ENCODE data around the gene DHRS9.

The DHRS9 gene

DNA sequence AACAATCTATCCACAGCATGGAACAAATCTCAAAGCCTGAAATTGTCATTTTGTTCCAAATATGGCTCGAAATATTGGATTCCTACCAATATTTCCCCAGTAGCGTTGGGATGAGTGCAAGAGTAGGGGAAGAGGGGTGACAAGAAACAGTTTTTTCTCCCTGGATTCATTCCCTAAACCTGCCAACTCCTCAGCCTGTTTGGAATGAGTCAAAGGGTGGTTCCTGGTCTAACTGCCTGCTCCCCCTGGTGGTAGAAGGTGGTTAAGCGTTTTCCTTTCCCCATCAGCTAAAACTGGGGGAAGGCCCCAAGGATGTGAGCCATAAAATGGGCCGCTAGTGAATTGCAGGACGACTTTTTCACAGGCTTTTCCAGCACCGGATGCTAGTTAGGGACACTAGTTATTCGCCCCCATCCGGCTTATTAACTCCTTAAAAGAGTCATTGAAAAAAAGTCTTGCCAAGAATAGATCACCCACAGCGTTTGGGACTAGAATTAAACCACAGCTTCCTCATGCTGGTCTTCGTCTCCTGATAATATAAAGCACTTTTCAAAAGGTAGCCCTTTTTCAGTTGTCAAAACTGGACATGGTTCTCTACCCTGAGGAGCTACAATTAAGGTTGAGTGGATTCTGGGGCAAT, 72.5 kb downstream of the DHRS9 start:
- DNase-seq (ENCODE audit: low read depth) = no peak
- TF ChIP-seq, protein P1, sequence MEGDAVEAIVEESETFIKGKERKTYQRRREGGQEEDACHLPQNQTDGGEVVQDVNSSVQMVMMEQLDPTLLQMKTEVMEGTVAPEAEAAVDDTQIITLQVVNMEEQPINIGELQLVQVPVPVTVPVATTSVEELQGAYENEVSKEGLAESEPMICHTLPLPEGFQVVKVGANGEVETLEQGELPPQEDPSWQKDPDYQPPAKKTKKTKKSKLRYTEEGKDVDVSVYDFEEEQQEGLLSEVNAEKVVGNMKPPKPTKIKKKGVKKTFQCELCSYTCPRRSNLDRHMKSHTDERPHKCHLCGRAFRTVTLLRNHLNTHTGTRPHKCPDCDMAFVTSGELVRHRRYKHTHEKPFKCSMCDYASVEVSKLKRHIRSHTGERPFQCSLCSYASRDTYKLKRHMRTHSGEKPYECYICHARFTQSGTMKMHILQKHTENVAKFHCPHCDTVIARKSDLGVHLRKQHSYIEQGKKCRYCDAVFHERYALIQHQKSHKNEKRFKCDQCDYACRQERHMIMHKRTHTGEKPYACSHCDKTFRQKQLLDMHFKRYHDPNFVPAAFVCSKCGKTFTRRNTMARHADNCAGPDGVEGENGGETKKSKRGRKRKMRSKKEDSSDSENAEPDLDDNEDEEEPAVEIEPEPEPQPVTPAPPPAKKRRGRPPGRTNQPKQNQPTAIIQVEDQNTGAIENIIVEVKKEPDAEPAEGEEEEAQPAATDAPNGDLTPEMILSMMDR (conservative IDR thresholded peaks at IDR 0.05; ENCODE audit: low read depth, low read length) = peak; percentile 98
- H3K4me3 ChIP-seq (ENCODE audit: low read length) = no peak overlapping the region

DNA sequence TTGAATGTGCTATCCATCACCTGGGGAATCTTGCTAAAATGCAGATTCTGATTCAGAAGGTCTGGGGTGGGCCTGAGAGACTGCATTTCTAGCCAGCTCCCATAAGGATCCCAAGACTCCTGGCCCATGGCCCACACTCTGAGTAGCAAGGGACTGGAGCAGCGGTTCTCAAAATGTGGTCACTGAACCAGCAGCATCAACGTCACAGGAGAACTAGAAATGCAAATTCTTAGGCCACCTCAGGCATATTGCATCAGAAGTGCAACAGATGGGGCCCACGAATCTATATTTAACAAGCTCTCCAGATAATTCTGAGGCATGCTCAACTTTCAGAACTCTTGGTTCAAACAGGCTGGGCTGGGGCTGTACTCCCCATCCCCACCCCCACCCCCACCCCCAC, 74.6 kb downstream of the DHRS9 start:
- DNase-seq (ENCODE audit: low read depth) = no peak
- no peak overlapping the region for H3K4me3 ChIP-seq (ENCODE audit: low read length)
- TF ChIP-seq, protein P1 (conservative IDR thresholded peaks at IDR 0.05; ENCODE audit: low read depth, low read length) = no peak
